GM19023 (cell line): ENCODE data around the gene TAAR2.
"Not testable (repeated sequence)": the region's sequence is repeated elsewhere in the genome, so short reads cannot be mapped to it uniquely, and the experiment has no call there.

Experiments
- ATAC-seq: cut with Tn5 transposase; IDR thresholded peaks from one replicate; pipeline ENCODE4 v1.9.1; 2021; ENCODE audit warnings: mild to moderate bottlenecking, moderate library complexity; ENCODE audit not compliant: unreplicated experiment

The TAAR2 gene, protein sequence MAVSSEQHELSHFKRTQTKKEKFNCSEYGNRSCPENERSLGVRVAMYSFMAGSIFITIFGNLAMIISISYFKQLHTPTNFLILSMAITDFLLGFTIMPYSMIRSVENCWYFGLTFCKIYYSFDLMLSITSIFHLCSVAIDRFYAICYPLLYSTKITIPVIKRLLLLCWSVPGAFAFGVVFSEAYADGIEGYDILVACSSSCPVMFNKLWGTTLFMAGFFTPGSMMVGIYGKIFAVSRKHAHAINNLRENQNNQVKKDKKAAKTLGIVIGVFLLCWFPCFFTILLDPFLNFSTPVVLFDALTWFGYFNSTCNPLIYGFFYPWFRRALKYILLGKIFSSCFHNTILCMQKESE

DNA sequence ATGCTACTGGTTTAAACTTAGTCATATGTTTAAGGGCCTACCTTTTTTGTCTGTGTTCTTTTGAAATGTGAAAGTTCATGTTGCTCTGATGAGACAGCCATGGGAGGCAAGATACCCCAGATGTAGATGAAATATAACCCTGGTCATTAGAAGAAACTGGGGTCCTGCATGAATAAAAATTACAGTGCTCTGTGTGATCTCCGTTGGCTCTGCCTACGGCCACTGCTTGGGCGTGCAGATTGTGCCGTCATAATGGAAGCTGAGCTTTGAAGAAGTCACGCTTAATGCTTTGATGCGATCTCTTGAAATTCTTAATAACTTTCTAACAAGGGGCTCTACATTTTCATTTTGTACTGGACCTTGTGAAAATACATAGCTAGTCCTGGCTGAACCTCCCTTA lies at the start of gene TAAR2:
Gene TAAR2 (minus strand): TSS at position 101 of the 400 bp plus-strand sequence. CDS start 0 bp downstream, at position 101.
- no peak for ATAC-seq

DNA sequence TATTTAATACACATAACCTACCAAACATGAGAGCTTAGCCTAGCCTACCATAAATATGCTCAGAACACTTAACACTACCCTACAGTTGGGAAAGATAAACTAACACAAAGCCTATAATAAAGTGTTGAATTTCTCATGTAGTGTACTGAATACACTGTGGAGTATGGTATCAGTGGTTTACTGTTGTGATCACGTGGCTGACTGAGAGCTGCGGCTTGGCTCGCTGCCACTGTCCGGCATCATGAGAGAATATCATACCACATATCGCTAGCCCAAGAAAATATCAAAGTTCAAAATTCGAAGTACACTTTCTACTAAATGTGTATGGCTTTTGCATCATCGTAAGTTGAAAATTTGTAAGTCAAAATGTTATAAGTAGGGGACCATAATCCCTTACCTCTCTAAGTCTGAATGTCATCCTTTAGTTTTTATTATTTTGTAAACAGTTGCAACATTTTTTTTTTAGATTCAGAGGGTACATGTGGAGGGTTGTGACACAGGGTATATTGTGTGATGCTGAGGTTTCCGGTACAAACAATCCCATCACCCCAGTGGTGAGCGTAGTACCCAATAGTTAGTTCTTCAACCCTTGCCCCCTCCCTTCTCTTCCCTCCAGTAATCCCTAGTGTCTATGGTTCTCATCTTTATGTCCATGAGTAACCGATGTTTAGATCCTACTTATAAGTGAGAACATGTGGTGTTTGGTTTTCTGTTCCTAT lies 49.5 kb upstream of the TAAR2 start:
- no peak for ATAC-seq

DNA sequence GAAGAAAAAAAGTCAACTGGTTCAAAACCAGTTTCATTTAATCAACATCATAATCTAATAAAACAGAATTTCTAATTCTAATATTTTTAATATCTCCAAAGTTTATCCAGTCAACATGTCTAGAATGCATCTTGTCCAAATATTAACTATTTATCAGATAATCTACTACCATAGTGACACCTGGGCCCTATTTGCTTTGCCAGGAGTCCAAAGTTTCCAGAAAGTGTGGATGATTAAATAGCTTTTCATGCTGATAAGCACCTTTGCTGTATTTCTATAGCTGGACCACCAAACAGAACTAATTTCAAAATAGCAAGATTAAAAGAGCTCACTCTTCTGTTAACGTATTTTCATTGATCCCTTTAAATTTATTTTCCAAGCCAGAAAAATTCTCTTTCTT lies 47.2 kb upstream of the TAAR2 start:
- no peak for ATAC-seq

DNA sequence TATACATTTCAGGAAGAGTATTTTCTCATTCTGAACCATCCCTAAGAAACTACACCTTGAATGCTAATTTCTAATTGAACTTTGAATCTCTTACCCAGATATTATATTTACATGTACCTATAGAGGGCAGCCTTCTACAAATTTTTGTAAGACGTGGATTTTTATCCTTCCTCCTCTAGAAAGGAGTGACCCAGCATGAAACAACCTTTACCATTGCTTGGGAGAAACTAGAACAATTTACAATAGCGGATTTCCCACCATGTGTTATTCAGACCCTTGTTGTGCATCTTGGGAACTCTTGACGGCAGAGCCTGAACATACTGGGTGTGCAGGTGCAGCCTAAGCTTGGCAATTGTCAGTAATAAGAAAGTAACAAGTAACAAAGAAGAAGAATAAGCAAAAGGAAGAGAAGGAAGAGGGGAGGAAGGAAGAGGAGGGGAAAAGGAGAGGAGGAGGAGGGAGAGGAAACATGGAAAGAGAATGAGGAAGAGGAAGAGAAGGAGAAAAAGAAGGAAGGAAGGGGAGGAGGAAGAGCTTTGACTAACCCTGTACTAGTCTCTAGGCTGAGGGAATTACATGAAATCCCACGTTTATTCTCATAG lies 45.7 kb upstream of the TAAR2 start:
- ATAC-seq = peak; percentile 67

DNA sequence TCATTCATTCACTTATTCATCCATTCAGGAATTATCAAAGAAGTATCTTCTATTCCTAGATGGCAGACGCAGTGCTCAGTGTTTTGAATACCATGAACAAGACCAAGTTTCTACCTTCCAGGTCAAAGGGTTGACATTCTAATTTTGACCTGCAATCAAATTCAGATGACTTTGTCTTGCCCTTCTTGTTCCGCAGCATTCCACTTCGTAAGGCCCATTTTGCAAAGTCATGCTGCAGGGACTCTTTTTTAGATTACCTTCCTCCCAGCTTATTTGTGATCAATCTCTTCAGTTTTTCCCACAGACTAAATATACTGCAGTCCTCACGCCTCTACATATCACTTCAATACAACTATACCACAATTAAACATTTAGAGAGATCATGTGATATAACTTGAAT lies 42.0 kb upstream of the TAAR2 start:
- ATAC-seq = no peak

DNA sequence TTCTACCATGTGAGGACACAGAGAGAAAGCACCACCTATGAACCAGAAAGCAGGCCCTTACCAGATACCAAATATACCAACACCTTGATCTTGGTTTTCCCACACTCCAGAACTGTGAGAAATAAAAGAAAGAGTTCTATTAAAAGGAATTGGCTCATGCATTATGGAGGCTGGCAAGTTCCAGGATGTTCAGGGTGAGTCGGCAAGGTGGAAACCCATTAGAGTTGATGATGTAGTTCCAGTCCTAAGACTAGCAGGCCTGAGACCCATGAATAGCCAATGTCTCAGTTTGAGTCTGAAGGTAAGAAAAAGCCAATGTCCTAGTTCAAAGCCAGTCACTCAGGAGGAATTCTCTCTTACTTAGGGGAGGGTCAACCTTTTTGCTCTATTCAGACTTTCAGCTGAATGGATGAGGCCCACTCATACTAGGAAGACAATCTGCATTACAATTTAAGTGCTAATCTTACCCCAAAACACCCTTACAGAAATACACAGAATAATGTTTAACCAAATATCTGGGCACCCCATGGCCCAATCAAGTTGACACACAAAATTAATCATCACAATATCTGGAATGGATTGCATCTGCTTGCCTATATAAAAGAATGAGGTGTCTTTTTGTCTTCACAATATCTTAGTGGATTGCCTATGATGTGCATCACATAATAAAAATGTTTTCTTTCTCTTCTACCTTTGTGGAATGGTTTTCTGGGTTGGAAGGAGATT lies 40.4 kb upstream of the TAAR2 start:
- no peak for ATAC-seq

DNA sequence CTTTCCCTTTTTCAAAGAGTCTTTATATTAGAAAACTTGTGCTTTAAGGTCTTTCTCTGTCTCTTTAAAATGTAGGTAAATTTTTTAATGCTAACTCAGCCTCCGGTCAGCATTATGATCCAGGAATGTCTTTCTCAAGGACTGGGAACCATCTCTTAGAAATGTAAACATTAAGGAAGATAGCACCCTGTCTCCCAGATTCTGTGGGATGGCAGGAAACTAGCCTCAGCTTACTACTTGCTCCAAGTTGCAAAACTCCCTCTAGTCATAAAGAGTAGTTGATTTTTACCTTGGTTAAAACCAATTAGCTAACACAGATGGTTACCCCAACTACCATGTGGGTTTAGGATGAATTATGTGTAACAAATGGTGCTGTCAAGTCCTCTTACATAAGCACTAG lies 39.6 kb upstream of the TAAR2 start:
- no peak for ATAC-seq

DNA sequence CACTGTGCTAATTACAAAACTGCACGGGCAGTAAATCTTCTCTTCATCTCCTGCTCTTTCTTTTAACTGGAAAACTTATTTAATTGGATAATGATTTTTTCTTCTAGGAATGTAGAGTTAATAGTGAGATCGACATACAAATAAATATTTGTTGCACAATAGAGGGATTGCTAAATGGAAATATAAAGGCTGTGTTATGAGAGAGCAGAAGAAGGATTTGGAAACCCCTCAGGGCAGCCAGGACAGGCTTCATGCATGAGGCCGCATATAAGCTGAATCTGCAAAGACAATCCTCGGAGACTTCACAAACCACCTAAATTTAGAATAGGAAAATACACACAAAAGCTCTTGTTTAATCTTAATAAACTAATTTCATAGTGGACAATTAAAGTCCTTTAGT lies 37.8 kb upstream of the TAAR2 start:
- ATAC-seq = no peak

DNA sequence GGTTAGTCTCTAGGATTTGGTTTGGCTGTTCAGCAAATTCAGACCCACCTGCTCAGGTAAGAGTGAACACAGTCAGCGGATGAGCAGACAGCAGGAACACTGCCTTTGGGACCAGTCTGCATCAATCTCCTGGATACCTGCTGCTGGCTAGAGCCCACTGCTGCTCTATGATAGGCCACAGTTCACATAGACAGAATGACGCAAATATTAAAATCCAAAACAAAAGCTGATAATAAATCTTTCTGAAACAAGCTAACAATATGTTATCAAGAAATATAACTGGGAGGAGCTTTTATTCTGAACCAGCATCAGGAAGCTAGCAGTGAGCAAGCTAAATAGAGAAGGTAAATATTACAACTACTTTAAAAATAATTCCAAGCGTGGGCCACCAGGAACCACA lies 35.0 kb upstream of the TAAR2 start, which contains the start of gene TAAR1:
Gene TAAR1 (minus strand): TSS at position 101 of the 400 bp plus-strand sequence. CDS start 13,179 bp downstream, outside the sequence.
- no peak for ATAC-seq

DNA sequence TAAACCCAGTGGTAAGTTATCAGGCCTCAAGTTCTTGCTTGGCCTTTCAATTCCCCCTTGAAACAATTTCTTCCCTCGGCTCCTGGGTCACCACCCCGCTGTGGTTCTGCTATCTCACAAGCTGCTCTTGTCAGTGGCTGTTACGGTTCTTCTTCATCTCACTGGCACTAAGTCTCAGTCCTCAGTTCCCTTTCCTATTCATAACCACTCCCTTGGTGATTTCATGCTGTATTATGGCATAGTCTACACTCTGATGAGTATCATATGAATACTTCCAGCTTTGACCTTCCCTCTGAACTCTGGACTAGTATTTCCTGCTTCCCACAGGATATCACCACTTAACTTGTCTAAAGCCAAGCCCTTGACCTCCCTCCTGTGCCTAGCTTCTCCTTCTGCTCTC lies 27.0 kb upstream of the TAAR2 start:
- peak; percentile 60 for ATAC-seq

DNA sequence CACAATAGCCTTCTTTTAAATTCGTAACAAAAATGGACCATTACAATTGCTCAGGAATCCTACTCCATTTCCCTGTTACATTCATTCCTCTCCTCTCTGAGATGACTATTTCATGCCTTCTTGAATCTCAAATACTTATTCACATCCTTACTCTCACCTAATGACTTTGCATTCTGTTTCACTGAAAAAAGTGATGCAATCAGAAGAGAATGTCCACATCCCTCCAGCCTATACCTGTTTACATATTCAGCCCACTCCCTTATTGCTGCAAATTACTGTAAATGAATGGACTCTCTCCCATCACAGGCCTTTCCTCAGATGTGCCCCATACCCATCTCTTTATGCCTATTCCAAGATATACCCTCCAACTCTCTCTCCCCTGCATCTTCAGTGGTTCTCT lies 26.4 kb upstream of the TAAR2 start:
- ATAC-seq = no peak

DNA sequence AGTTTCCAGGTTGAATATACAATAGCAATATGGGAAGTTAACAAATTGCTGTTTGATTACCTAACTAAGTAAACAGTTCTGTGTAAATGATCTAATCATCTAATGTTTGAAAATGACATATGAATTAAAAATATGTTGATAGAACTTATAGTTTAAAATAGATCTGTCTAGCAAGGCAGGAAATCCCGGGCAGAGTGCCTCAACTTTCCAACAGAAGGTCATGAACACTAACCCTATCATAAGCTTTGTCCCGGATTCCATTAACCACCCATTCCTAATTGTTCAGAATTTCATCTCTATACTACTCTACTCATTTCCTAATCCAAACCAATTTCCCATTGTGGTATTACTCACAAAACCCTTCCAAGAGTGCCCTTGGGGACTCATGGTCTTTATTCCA lies 24.8 kb upstream of the TAAR2 start:
- no peak for ATAC-seq

DNA sequence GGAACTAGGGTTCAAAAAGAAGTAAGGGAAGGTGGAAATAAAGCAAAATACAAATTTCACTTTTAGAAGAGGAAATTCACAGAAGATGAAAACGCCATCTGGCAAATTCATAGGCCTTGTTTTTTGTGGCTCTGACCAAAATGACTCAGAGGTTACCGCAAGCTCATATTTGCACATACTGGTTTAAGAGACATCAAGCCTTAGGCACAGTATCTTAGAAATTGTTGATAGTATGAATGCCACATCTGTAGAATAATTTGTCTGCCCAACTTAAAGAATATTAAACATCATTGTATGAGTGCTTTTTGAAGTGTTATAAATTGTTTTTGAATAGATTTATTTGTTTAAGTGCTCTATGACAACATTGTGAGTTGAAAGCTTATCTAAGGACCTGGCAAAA lies 24.3 kb upstream of the TAAR2 start:
- ATAC-seq = peak; percentile 66

DNA sequence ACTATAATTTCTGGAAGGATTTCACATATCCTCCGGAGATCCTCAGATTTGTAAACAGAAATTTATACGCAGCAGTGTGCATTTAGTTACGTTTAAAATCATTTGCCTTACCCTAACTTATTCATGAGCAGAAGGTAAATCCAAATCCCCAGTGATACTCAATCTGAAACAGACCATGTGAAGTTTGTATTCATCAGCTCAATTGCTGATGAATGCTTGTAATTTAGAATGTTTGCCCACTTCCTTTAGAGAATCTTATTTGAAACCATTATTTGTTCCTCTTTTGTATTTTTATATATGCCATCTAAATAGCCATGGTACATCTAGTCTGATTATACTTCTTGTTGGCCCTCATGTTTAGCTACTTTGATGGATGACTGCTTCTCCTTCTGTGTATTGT lies 19.5 kb upstream of the TAAR2 start:
- no peak for ATAC-seq

DNA sequence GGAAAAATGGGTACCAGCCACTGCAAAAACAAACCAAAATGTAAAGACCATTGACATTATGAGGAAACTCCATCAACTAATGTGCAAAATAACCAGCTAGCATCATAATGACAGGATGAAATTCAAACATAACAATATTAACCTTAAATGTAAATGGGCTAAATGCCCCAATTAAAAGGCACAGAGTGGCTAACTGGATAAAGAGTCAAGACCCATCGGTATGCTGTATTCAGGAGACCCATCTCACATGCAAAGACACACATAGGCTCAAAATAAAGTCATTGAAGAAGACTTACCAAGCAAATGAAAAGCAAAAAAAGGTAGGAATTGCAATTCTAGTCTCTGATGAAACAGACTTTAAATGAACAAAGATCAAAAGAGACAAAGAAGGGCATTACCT lies 13.1 kb upstream of the TAAR2 start:
- ATAC-seq = not testable (repeated sequence)

DNA sequence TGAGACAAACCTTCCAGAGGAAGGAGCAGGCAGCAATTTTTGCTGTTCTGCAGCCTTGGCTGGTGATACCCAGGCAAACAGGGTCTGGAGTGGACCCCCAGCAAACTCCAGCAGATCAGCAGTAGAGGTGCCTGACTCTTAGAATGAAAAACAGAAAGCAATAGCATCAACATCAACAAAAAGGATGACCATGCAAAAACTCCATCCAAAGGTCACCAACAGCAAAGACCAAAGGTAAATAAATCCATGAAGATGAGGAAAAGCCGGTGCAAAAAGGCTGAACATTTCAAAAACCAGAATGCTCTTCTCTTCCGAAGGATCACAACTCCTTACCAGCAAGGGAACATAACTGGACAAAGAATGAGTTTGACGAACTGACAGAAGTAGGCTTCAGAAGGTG lies 11.8 kb upstream of the TAAR2 start:
- ATAC-seq = not testable (repeated sequence)

DNA sequence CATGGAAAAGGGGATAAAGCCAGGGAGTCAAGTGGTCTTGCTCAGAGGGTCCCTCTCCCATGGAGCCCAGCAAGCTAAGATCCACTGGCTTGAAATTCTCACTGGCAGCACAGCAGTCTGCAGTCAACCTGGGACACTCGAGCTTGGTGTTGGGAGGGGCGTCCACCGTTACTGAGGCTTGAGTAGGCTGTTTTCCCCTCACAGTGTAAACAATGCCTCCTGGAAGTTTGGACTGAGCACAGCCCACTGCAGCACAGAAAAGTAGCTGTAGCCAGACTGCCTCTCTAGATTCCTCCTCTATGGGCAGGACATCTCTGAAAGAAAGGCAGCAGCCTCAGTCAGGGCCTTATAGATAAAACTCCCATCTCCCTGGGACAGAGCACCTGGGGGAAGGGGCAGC lies 11.2 kb upstream of the TAAR2 start:
- ATAC-seq = not testable (repeated sequence)

DNA sequence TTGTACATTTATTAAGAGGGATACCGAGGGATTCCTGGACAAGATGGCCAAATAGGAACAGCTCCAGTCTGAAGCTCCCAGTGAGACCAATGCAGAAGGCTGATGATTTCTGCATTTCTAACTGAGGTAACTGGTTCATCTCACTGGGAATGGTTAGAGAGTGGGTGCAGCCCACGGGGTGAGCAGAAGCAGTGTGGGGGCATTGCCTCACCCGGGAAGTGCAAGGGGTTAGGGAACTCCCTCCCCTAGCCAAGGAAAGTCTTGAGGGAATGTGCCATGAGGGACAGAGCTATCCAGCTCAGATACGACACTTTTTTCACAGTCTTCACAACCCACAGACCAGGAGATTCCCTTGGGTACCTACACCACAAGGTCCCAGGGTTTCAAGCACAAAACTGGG lies 10.7 kb upstream of the TAAR2 start:
- ATAC-seq = no peak

DNA sequence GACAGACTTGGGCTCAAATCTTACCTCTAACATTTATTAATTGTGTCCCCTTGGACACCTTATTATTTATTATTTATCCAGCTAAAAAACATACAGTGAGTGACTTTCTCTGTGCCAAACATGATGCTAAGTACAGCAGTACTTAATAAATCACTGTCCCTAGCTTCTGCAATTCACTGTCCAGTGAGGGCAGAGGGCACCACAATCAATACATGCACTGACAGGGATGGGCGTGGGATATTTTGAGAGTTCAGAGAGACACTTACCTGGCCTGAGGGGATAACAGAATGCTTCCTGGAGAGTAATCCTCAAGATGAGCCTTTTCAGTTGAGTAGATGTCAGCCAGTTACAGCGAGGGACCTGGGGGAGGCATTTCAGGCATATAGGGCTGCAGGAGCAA lies 9.3 kb upstream of the TAAR2 start:
- ATAC-seq = no peak

DNA sequence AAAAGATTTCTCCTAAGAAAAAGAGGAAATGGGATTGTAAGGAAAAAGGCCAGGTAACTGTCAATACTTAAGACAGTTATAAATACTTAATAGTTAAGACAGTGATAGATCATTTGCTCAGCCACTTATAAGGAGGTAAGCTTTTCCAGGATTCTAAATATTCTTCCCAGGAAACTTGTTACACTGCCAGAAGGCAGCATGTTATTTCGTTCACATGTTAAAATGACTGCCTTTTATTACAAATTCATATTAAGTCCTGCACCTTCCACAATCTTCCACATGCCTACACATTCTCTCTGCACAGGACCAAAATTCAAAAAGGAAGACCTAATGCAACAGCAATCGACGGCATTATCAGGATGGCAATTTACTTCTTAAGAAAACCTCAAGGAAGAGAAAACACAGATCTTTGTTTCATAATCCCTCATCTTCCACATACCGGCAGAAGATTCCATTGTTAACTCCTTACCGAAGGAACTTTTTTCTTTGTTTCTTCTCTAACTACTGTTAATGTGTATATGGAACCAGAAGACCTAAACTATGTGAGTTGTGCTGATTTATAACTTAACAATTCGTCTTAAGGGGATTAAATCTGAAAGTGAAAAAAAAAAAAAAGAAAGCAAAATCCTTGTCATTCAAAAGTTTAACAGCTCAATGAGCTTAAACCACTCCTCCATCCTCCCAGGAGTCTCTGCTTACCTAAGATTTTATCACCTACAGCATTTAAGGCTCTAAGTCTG lies 799 bp downstream of the TAAR2 start:
- no peak for ATAC-seq

DNA sequence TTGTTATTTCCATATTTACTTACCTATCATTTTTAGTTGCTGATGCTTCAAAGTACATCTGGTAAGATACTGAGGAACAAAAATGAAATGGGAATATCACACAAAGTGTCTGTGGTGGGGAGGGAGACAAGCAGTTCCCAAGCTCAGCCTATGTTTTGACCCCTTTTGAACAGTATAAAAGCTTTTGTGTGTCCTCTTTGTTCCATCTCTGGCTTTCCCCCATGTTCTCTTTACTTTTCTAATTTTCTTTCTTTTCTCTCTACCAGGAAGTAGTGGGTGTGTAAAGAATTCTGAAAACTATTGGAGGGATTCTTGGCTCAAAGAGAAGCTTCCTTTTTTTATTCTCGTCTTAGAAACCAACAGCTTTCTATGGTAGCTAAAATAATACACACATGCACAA lies 7.4 kb downstream of the TAAR2 start:
- no peak for ATAC-seq
